ENCODE results near the gene SSBP2. TPM values are rescaled to one million over a fixed set of nuclear protein-coding genes. Genes with fewer than 3 reads are reported as not detected.

The SSBP2 gene
- total and polyA plus RNA-seq, 2 donors (not counting 3 experiments of a cell fraction or from before 2014, with no cell fraction given), result 9.6 to 11.5 TPM

- no peak overlapping the region for H3K9ac ChIP-seq (replicated peaks; ENCODE audit: extremely low read depth, insufficient read depth, low read length)
- dilution Hi-C loops (cut with MboI; ENCODE audit: extremely low pct_ligation_motif_present, low sequenced_read_pairs) (no loop called here), intact Hi-C loops (cut with micrococcal nuclease) (loop anchor here (5.0 to 10.0 kb wide), 2 partner anchors 355 to 788 kb away; partner anchors contain the start of gene RASGRF2)
- DNase-seq (ENCODE audit: low read depth, low spot score) (no peak), FAIRE-seq (no peak)
- CTCF ChIA-PET, result interaction anchor here (4.6 kb wide), 2 partner anchors 325 to 413 kb away, joined by 44 to 54 read pairs; no protein-coding TSS in a partner anchor
- H4K20me1 ChIP-seq (replicated peaks; ENCODE audit: control insufficient read depth, extremely low read depth, insufficient read depth, low read length), result no peaks in the 10 kb centered on the region
- POLR2A ChIA-PET, result no interaction called here
- TF ChIP-seq JUN (IDR thresholded peaks at IDR 0.05; ENCODE audit: borderline replicate concordance, insufficient read depth, insufficient read length, low read depth), result no peak
- no peak for TF ChIP-seq POLR2AphosphoS5 (IDR thresholded peaks at IDR 0.05; ENCODE audit: insufficient read depth, low read depth, low read length)
- TF ChIP-seq MAX (IDR thresholded peaks at IDR 0.05; ENCODE audit: insufficient read depth, insufficient read length), result no peak
- no peak for TF ChIP-seq EZH2 (IDR thresholded peaks at IDR 0.05; ENCODE audit: borderline replicate concordance, low read depth, low read length, severe bottlenecking)
- no peak for TF ChIP-seq POLR2A (IDR thresholded peaks at IDR 0.05; ENCODE audit: low read depth, low read length)
- TF ChIP-seq CTCF (IDR thresholded peaks at IDR 0.05; ENCODE audit: extremely low read depth in 1 of 2, insufficient read depth in 1 of 2, low read depth in 1 of 2, low read length in 2 of 2), result no peak
- TF ChIP-seq MYC (IDR thresholded peaks at IDR 0.05; ENCODE audit: low read depth, low read length), result no peak
- TF ChIP-seq FOS (IDR thresholded peaks at IDR 0.05; ENCODE audit: borderline replicate concordance, insufficient read depth, low read length), result no peak
- TF ChIP-seq GATA2 (IDR thresholded peaks at IDR 0.05; ENCODE audit: insufficient read depth, insufficient read length, low read depth, low read length), result no peak
- no peak overlapping the region for H3K27ac ChIP-seq (ENCODE audit: insufficient read depth, low read depth, low read length)
- no peak overlapping the region for H2AFZ ChIP-seq (ENCODE audit: low read depth, low read length)
- no peaks in the 10 kb centered on the region for H3K36me3 ChIP-seq (ENCODE audit: control insufficient read depth in 2 of 2, extremely low read depth in 1 of 2, insufficient read depth in 2 of 2, low read length in 2 of 2)
- no peaks in the 10 kb centered on the region for H3K27me3 ChIP-seq (ENCODE audit: control insufficient read depth in 2 of 2, insufficient read depth in 2 of 2, low read length in 2 of 2)
- no peaks in the 10 kb centered on the region for H3K79me2 ChIP-seq (ENCODE audit: control insufficient read depth, insufficient read depth, low read length)
- H3K4me3 ChIP-seq (replicated peaks in 1 of 3; ENCODE audit: insufficient read depth in 1 of 3, low read depth in 1 of 3, low read length in 3 of 3), result no peak overlapping the region
- no peaks in the 10 kb centered on the region for H3K9me1 ChIP-seq (replicated peaks; ENCODE audit: control insufficient read depth, extremely low read depth, insufficient read depth, low read length)
- no peak overlapping the region for H3K4me2 ChIP-seq (ENCODE audit: insufficient read depth, low read length)
- no TSS peak for BruUV-seq (replicated peaks)
- no peaks in the 10 kb centered on the region for H3K9me3 ChIP-seq (replicated peaks; ENCODE audit: control insufficient read depth, insufficient read depth, low read length)
- H3K4me1 ChIP-seq (ENCODE audit: control insufficient read depth, extremely low read depth, insufficient read depth, low read length), result peaks cover 15% of the 10 kb centered on the region
Measured at GRCh38 chr5:81752644-81752963, 1.7 kb upstream of the SSBP2 start.
